ENCODE measurements around the gene INKA1. TPM values are rescaled to one million over a fixed set of nuclear protein-coding genes. Genes with fewer than 3 reads are reported as not detected.
A peak's percentile ranks its signal among the peaks of the same experiment; 100 is the strongest.

The INKA1 gene
- total and polyA plus RNA-seq, 9 of the 15 experiments (the other 6 are each of a cell fraction or from before 2014, with no cell fraction given) = 0.55 to 13.9 (median 6.7) TPM

- no peak for TF ChIP-seq ATF2 (CRISPR knock-in tag; IDR thresholded peaks at IDR 0.05)
- no peak for TF ChIP-seq SREBF2 (CRISPR knock-in tag; IDR thresholded peaks at IDR 0.05)
- TF ChIP-seq PTRF (tag; IDR thresholded peaks at IDR 0.05) = no peak
- TF ChIP-seq SMAD3 (CRISPR knock-in tag; conservative IDR thresholded peaks at IDR 0.05) = no peak
- peak; percentile 3 for TF ChIP-seq CTCFL (IDR thresholded peaks at IDR 0.05; ENCODE audit: borderline replicate concordance, insufficient read depth, low read depth, low read length, poor library complexity, severe bottlenecking)
- no peak for TF ChIP-seq IRF9 (tag; IDR thresholded peaks at IDR 0.05)
- TF ChIP-seq MYNN (IDR thresholded peaks at IDR 0.05) = no peak
- TF ChIP-seq MYNN (CRISPR knock-in tag; IDR thresholded peaks at IDR 0.05) = no peak
- no peak for TF ChIP-seq NR2F6 (CRISPR knock-in tag; IDR thresholded peaks at IDR 0.05)
- no peak for TF ChIP-seq BCL6 (CRISPR knock-in tag; IDR thresholded peaks at IDR 0.05)
- TF ChIP-seq MAFF (IDR thresholded peaks at IDR 0.05; ENCODE audit: low read length) = no peak
- TF ChIP-seq, protein P1, sequence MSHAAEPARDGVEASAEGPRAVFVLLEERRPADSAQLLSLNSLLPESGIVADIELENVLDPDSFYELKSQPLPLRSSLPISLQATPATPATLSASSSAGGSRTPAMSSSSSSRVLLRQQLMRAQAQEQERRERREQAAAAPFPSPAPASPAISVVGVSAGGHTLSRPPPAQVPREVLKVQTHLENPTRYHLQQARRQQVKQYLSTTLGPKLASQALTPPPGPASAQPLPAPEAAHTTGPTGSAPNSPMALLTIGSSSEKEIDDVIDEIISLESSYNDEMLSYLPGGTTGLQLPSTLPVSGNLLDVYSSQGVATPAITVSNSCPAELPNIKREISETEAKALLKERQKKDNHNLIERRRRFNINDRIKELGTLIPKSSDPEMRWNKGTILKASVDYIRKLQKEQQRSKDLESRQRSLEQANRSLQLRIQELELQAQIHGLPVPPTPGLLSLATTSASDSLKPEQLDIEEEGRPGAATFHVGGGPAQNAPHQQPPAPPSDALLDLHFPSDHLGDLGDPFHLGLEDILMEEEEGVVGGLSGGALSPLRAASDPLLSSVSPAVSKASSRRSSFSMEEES (CRISPR knock-in tag; IDR thresholded peaks at IDR 0.05) = no peak
- no peak for TF ChIP-seq ZNF384 (IDR thresholded peaks at IDR 0.05; ENCODE audit: low read depth, low read length)
- TF ChIP-seq ZBTB1 (CRISPR knock-in tag; IDR thresholded peaks at IDR 0.05; ENCODE audit: borderline replicate concordance, low read depth) = peak; percentile 79; the same call in 1 of the 2 replicates
- TF ChIP-seq ZFX (CRISPR knock-in tag; IDR thresholded peaks at IDR 0.05) = peak; percentile 50
- TF ChIP-seq MED1 (CRISPR knock-in tag; IDR thresholded peaks at IDR 0.05; ENCODE audit: borderline replicate concordance) = no peak
- TF ChIP-seq SIN3A (IDR thresholded peaks at IDR 0.05; ENCODE audit: borderline replicate concordance in 2 of 2, control insufficient read depth in 1 of 2, low read depth in 2 of 2, low read length in 2 of 2) = no peak; a peak in 1 of 4 replicates
- TF ChIP-seq ZNF764 (CRISPR knock-in tag; IDR thresholded peaks at IDR 0.05; ENCODE audit: low read depth) = no peak
- TF ChIP-seq HMG20A (CRISPR knock-in tag; conservative IDR thresholded peaks at IDR 0.05) = no peak
- TF ChIP-seq, protein P2, sequence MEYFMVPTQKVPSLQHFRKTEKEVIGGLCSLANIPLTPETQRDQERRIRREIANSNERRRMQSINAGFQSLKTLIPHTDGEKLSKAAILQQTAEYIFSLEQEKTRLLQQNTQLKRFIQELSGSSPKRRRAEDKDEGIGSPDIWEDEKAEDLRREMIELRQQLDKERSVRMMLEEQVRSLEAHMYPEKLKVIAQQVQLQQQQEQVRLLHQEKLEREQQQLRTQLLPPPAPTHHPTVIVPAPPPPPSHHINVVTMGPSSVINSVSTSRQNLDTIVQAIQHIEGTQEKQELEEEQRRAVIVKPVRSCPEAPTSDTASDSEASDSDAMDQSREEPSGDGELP (CRISPR knock-in tag; IDR thresholded peaks at IDR 0.05; ENCODE audit: borderline replicate concordance) = peak; percentile 32; the same call in 1 of the 2 replicates
These were observed at the start of gene INKA1 (continued) for GRCh38 chr3:49802719-49803464.

All from K562 (cell line).